Endodermal cell (in vitro differentiated cells): Measurements from ENCODE around the gene RSRP1. TPM values are rescaled to one million over a fixed set of nuclear protein-coding genes. Genes with fewer than 3 reads are reported as not detected.
A peak's percentile ranks its signal among the peaks of the same experiment; 100 is the strongest.

Source experiments
- DNase-seq: peaks from one replicate; pipeline ENCODE4 v3.0.0-alpha.2; 2017
- H3K27ac ChIP-seq: 2 replicates; pipeline ENCODE4 v1.5.1; 2013; ENCODE audit warnings: mild to moderate bottlenecking, low read depth, low read length, moderate library complexity
- H3K27me3 ChIP-seq: 2 replicates; pipeline ENCODE4 v1.6.1; 2013; ENCODE audit warnings: mild to moderate bottlenecking, low read length, moderate library complexity; ENCODE audit not compliant: insufficient read depth, control insufficient read depth, poor library complexity, severe bottlenecking
- H3K36me3 ChIP-seq: 2 replicates; pipeline ENCODE4 v1.7.0; 2013; ENCODE audit warnings: mild to moderate bottlenecking, low read length, moderate library complexity; ENCODE audit not compliant: control insufficient read depth, insufficient read depth
- H3K4me1 ChIP-seq: one replicate; pipeline ENCODE4 v1.7.0; 2013; ENCODE audit warnings: low read length; ENCODE audit not compliant: control insufficient read depth, insufficient read depth
- H3K4me3 ChIP-seq: 2 replicates; pipeline ENCODE4 v1.5.1; 2013; ENCODE audit warnings: mild to moderate bottlenecking, low read length, moderate library complexity
- H3K9ac ChIP-seq: 2 replicates; pipeline ENCODE4 v1.6.1; 2013; ENCODE audit warnings: mild to moderate bottlenecking, low read length, moderate library complexity; ENCODE audit not compliant: poor library complexity, severe bottlenecking; ENCODE audit errors: extremely low read depth
- H3K9me3 ChIP-seq: 2 replicates; pipeline ENCODE4 v1.6.1; 2013; ENCODE audit warnings: mild to moderate bottlenecking, low read length, moderate library complexity; ENCODE audit not compliant: control insufficient read depth
- H3K27ac Mint-ChIP-seq: 2 replicates; pipeline ENCODE4 v1.8.0; 2020; ENCODE audit warnings: mixed read lengths
- H3K27me3 Mint-ChIP-seq: 2 replicates; pipeline ENCODE4 v1.8.0; 2021; ENCODE audit warnings: mild to moderate bottlenecking, mixed read lengths; ENCODE audit not compliant: insufficient read depth
- H3K36me3 Mint-ChIP-seq: 2 replicates; pipeline ENCODE4 v1.8.0; 2020; ENCODE audit warnings: low read depth, mixed read lengths
- H3K4me1 Mint-ChIP-seq: 2 replicates; pipeline ENCODE4 v1.8.0; 2020; ENCODE audit warnings: mixed read lengths
- H3K4me3 Mint-ChIP-seq: 2 replicates; pipeline ENCODE4 v1.8.0; 2020; ENCODE audit warnings: mild to moderate bottlenecking, moderate library complexity, mixed read lengths
- H3K9me3 Mint-ChIP-seq: 2 replicates; pipeline ENCODE4 v1.8.0; 2020; ENCODE audit warnings: mild to moderate bottlenecking, mixed read lengths
- CTCF ChIP-seq: fragments of 200-600 bp; sonication (generic); conservative IDR thresholded peaks from 2 replicates; pipeline ENCODE4 v1.5.0; 2021; ENCODE audit warnings: antibody characterized with exemption, mild to moderate bottlenecking
- WGBS, 2 experiments: methylation state at CpG; one replicate each; pipeline versions ENCODE4 v1.1.5 to v1.1.7; 2013; ENCODE audit warnings: missing lambda C conversion rate in 2 of 2, mixed read lengths in 1 of 2; ENCODE audit not compliant: insufficient coverage in 1 of 2, insufficient read length in 1 of 2; 5-methylcytosine and 5-hydroxymethylcytosine counted together
- total RNA-seq, 2 donors: library from RNA; stranded (reverse); fragmentation: NEBNext Ultra II Directional in 1 of 2; extraction: Animal tissue kit (Norgen Biotek cat#: 25700) in 1 of 2; gene quantifications; 2 replicates in 1 of 2; 3 replicates in 1 of 2; pipeline ENCODE4 v1.2.1, GENCODE V29; 2021

Gene RSRP1
- total RNA-seq, 2 donors from 2014 or later = 90.3 to 92.5 TPM

GRCh38 chr1:25204797-25205480, 42.3 kb downstream of the RSRP1 start:
- Mint-ChIP-seq H3K4me1 (peaks cover 34% of the 10 kb centered on the region), H3K27me3 (peaks cover 2% of the 10 kb centered on the region), H3K4me3 (no peak overlapping the region), H3K27ac (no peak overlapping the region), H3K36me3 (no peaks in the 10 kb centered on the region), H3K9me3 (peaks cover 2% of the 10 kb centered on the region)
- Histone ChIP-seq H3K9ac (no peak overlapping the region), H3K27ac (no peak overlapping the region), H3K36me3 (no peaks in the 10 kb centered on the region), H3K4me3 (no peak overlapping the region), H3K27me3 (no peaks in the 10 kb centered on the region), H3K9me3 (no peaks in the 10 kb centered on the region), H3K4me1 (peaks cover 2% of the 10 kb centered on the region)
- no peak for DNase-seq
- 74 to 79% methylated on average over 3 to 9 of the region's 9 CpGs for WGBS, 2 experiments
- TF ChIP-seq CTCF = peak; percentile 89

- Mint-ChIP-seq H3K27ac (no peak overlapping the region), H3K4me1 (peaks cover 56% of the 10 kb centered on the region), H3K4me3 (no peak overlapping the region), H3K27me3 (peaks cover 2% of the 10 kb centered on the region), H3K9me3 (peaks cover 2% of the 10 kb centered on the region), H3K36me3 (no peaks in the 10 kb centered on the region)
- Histone ChIP-seq H3K27ac (no peak overlapping the region), H3K4me1 (peaks cover 26% of the 10 kb centered on the region), H3K27me3 (no peaks in the 10 kb centered on the region), H3K4me3 (no peak overlapping the region), H3K9ac (no peak overlapping the region), H3K9me3 (no peaks in the 10 kb centered on the region), H3K36me3 (no peaks in the 10 kb centered on the region)
- DNase-seq = no peak
- TF ChIP-seq CTCF = no peak
- WGBS, 2 experiments = 88 to 98% methylated on average over 5 to 7 of the region's 7 CpGs
Measured at GRCh38 chr1:25201006-25201405, 46.2 kb downstream of the RSRP1 start.

- no peak overlapping the region for H3K4me3 ChIP-seq
- H3K27ac ChIP-seq = peak overlapping the region; percentile 18
- TF ChIP-seq CTCF = no peak
- Mint-ChIP-seq H3K36me3 (no peaks in the 10 kb centered on the region), H3K27ac (peak overlapping the region; percentile 77), H3K4me1 (peaks cover 49% of the 10 kb centered on the region), H3K9me3 (peaks cover 2% of the 10 kb centered on the region), H3K4me3 (no peak overlapping the region), H3K27me3 (peaks cover 2% of the 10 kb centered on the region)
- H3K36me3 ChIP-seq = no peaks in the 10 kb centered on the region
- H3K27me3 ChIP-seq = no peaks in the 10 kb centered on the region
- H3K9me3 ChIP-seq = no peaks in the 10 kb centered on the region
- no peak for DNase-seq
- peaks cover 26% of the 10 kb centered on the region for H3K4me1 ChIP-seq
- WGBS, 2 experiments = 90 to 94% methylated on average over 13 to 20 of the region's 20 CpGs
- H3K9ac ChIP-seq = no peak overlapping the region
Measured at GRCh38 chr1:25199819-25200620, 47.2 kb downstream of the RSRP1 start.
